Prostate gland (tissue), 2 donors: ENCODE results near the gene FOXP1. TPM values are rescaled to one million over a fixed set of nuclear protein-coding genes. Genes with fewer than 3 reads are reported as not detected.
A peak's percentile ranks its signal among the peaks of the same experiment; 100 is the strongest.

Experiments
- DNase-seq: peaks from one replicate; pipeline ENCODE4 v3.0.0-alpha.2; 2019; ENCODE audit warnings: low spot score
- H3K27ac ChIP-seq, 2 donors: fragments of 200-600 bp; sonication (generic); 2 replicates each; pipeline ENCODE4 v1.5.1; 2017 to 2019
- H3K27me3 ChIP-seq: fragments of 200-600 bp; sonication (generic); replicated peaks from 2 replicates; pipeline ENCODE4 v1.5.1; 2019; ENCODE audit not compliant: insufficient read depth
- H3K36me3 ChIP-seq, 2 donors: fragments of 200-600 bp; sonication (generic); 1 replicate in 1 of 2; 2 replicates in 1 of 2; pipeline versions ENCODE4 v1.5.1 to v1.8.1; 2017 to 2019
- H3K4me1 ChIP-seq: fragments of 200-600 bp; sonication (generic); replicated peaks from 2 replicates; pipeline ENCODE4 v1.5.1; 2019
- H3K4me3 ChIP-seq, 2 donors: fragments of 200-600 bp; sonication (generic); 2 replicates each; pipeline ENCODE4 v1.5.1; 2017 to 2019
- H3K9me3 ChIP-seq: fragments of 200-600 bp; sonication (generic); 2 replicates; pipeline ENCODE4 v1.5.1; 2017
- CTCF ChIP-seq, 4 experiments: fragments of 200-600 bp in 2 of 4; fragments of 450-650 bp in 2 of 4; sonication (generic) in 2 of 4; IDR thresholded peaks; 1 replicate in 3 of 4; 2 replicates in 1 of 4; pipeline ENCODE4 v1.5.1; 2016 to 2019; ENCODE audit warnings: antibody characterized with exemption in 4 of 4, mild to moderate bottlenecking in 2 of 4, moderate library complexity in 2 of 4
- POLR2A ChIP-seq: fragments of 450-650 bp; IDR thresholded peaks from one replicate; pipeline ENCODE4 v1.6.1; 2016; ENCODE audit warnings: antibody characterized with exemption, mild to moderate bottlenecking
- POLR2AphosphoS5 ChIP-seq: sonication (generic); formaldehyde crosslinking; IDR thresholded peaks from one replicate; pipeline ENCODE4 v1.6.1; 2017; ENCODE audit warnings: antibody characterized with exemption
- WGBS: methylation state at CpG from one replicate; pipeline ENCODE4 v1.1.5; 2018; 5-methylcytosine and 5-hydroxymethylcytosine counted together
- intact Hi-C: fragments of 100-400 bp; cut with DNase I; formaldehyde crosslinking; loops from one replicate; pipeline ENCODE4 v1.14.2; 2022
- total RNA-seq, 2 donors: library from RNA; depleted of rRNA; stranded (reverse); fragments of >200 nt; gene quantifications; one replicate each; pipeline ENCODE4 v1.1.0, GENCODE V29; 2016

Gene FOXP1
- total RNA-seq, 2 donors from 2014 or later = 133 to 156 TPM

GRCh38 chr3:71078723-71079525, 504.6 kb downstream of the FOXP1 start:
- no peaks in the 10 kb centered on the region for H3K36me3 ChIP-seq
- no peaks in the 10 kb centered on the region for H3K27me3 ChIP-seq
- no peak overlapping the region for H3K4me3 ChIP-seq
- no peak for TF ChIP-seq POLR2AphosphoS5
- no peak for TF ChIP-seq POLR2A
- no peak for TF ChIP-seq CTCF (IDR thresholded peaks at IDR 0.05)
- H3K4me1 ChIP-seq = no peaks in the 10 kb centered on the region
- no peak for DNase-seq
- H3K9me3 ChIP-seq = no peaks in the 10 kb centered on the region
- 87% methylated on average over 8 of the region's 8 CpGs for WGBS
- H3K27ac ChIP-seq = peak overlapping the region in 1 of 2 donors; percentile 4
- intact Hi-C loops = no loop called here

GRCh38 chr3:71078199-71078598, 505.3 kb downstream of the FOXP1 start:
- DNase-seq = no peak
- no peaks in the 10 kb centered on the region for H3K36me3 ChIP-seq
- H3K9me3 ChIP-seq = no peaks in the 10 kb centered on the region
- H3K4me3 ChIP-seq = no peak overlapping the region
- intact Hi-C loops = no loop called here
- WGBS = 49% methylated on average over 3 of the region's 3 CpGs
- TF ChIP-seq CTCF (IDR thresholded peaks at IDR 0.05) = no peak
- no peak for TF ChIP-seq POLR2A
- peak; percentile 31 for TF ChIP-seq POLR2AphosphoS5
- no peaks in the 10 kb centered on the region for H3K4me1 ChIP-seq
- H3K27ac ChIP-seq = peak overlapping the region in 1 of 2 donors; percentile 25
- no peaks in the 10 kb centered on the region for H3K27me3 ChIP-seq

GRCh38 chr3:71077070-71077469, 506.5 kb downstream of the FOXP1 start:
- intact Hi-C loops = no loop called here
- WGBS = 45% methylated on average over 3 of the region's 3 CpGs

GRCh38 chr3:71076361-71077002, 507.0 kb downstream of the FOXP1 start:
- intact Hi-C loops = no loop called here
- 93% methylated on average over 5 of the region's 5 CpGs for WGBS

More at GRCh38 chr3:71077070-71077469, 506.5 kb downstream of the FOXP1 start:
- no peak for DNase-seq
- Histone ChIP-seq H3K9me3 (no peaks in the 10 kb centered on the region), H3K4me1 (no peaks in the 10 kb centered on the region), H3K27me3 (no peaks in the 10 kb centered on the region), H3K36me3 (no peaks in the 10 kb centered on the region), H3K27ac (no peak overlapping the region), H3K4me3 (no peak overlapping the region)
- TF ChIP-seq POLR2A (no peak), POLR2AphosphoS5 (no peak), CTCF (IDR thresholded peaks at IDR 0.05) (no peak)

More at GRCh38 chr3:71076361-71077002, 507.0 kb downstream of the FOXP1 start:
- H3K4me3 ChIP-seq = no peak overlapping the region
- no peaks in the 10 kb centered on the region for H3K4me1 ChIP-seq
- no peaks in the 10 kb centered on the region for H3K27me3 ChIP-seq
- H3K9me3 ChIP-seq = no peaks in the 10 kb centered on the region
- no peaks in the 10 kb centered on the region for H3K36me3 ChIP-seq
- TF ChIP-seq POLR2AphosphoS5 (no peak), CTCF (IDR thresholded peaks at IDR 0.05) (no peak), POLR2A (no peak)
- DNase-seq = no peak
- H3K27ac ChIP-seq = no peak overlapping the region
